ENCODE results near the gene ASB2. TPM values are rescaled to one million over a fixed set of nuclear protein-coding genes. Genes with fewer than 3 reads are reported as not detected.

The ASB2 gene
- total RNA-seq, 2 experiments from 2014 or later, result 21.3 to 24.0 TPM

- Mint-ChIP-seq H3K27me3 (no peaks in the 10 kb centered on the region), H3K36me3 (no peaks in the 10 kb centered on the region), H3K27ac (peak within 1 kb of the TSS; percentile 60), H3K9me3 (no peaks in the 10 kb centered on the region), H3K4me3 (no peak within 1 kb of the TSS), H3K4me1 (peaks cover 33% of the 10 kb centered on the region)
- DNase-seq, result no peak
- ATAC-seq (ENCODE audit: low read depth), result no peak
- POLR2A ChIA-PET, result no interaction called here
These were observed 20.7 kb upstream of the ASB2 start, which contains the start of gene CCDC197 for GRCh38 chr14:93997082-93997481. CCDC197 (plus strand) TSS chr14:93997301; CDS start chr14:93998132, 831 bp downstream.

- no peak for ATAC-seq (ENCODE audit: low read depth)
- H3K4me3 Mint-ChIP-seq, result no peak overlapping the region
- H3K9me3 Mint-ChIP-seq, result no peaks in the 10 kb centered on the region
- no peak overlapping the region for H3K27ac Mint-ChIP-seq
- no peaks in the 10 kb centered on the region for H3K36me3 Mint-ChIP-seq
- DNase-seq, result no peak
- H3K27me3 Mint-ChIP-seq, result no peaks in the 10 kb centered on the region
- peaks cover 24% of the 10 kb centered on the region for H3K4me1 Mint-ChIP-seq
- POLR2A ChIA-PET, result interaction anchor here (1.7 kb wide), 1 partner anchor 18 kb away, joined by 4 read pairs; no protein-coding TSS in a partner anchor
These were observed 19.8 kb upstream of the ASB2 start for GRCh38 chr14:93996130-93996695.

- no peak overlapping the region for H3K4me3 Mint-ChIP-seq
- DNase-seq (no peak), ATAC-seq (ENCODE audit: low read depth) (peak; percentile 37)
- POLR2A ChIA-PET, result interaction anchor here (1.7 kb wide), 1 partner anchor 17 kb away, joined by 4 read pairs; no protein-coding TSS in a partner anchor
- H3K4me1 Mint-ChIP-seq, result peaks cover 23% of the 10 kb centered on the region
- H3K36me3 Mint-ChIP-seq, result no peaks in the 10 kb centered on the region
- H3K27ac Mint-ChIP-seq, result no peak overlapping the region
- H3K27me3 Mint-ChIP-seq, result no peaks in the 10 kb centered on the region
- no peaks in the 10 kb centered on the region for H3K9me3 Mint-ChIP-seq
These were observed 18.7 kb upstream of the ASB2 start for GRCh38 chr14:93994919-93995682.

GRCh38 chr14:93993382-93993781, 17.0 kb upstream of the ASB2 start:
- Mint-ChIP-seq H3K4me3 (no peak overlapping the region), H3K4me1 (peaks cover 21% of the 10 kb centered on the region), H3K9me3 (no peaks in the 10 kb centered on the region), H3K27ac (no peak overlapping the region), H3K27me3 (no peaks in the 10 kb centered on the region), H3K36me3 (no peaks in the 10 kb centered on the region)
- ATAC-seq (ENCODE audit: low read depth), result no peak
- POLR2A ChIA-PET, result no interaction called here
- no peak for DNase-seq

- POLR2A ChIA-PET, result no interaction called here
- H3K27ac Mint-ChIP-seq, result peak overlapping the region; percentile 37
- no peaks in the 10 kb centered on the region for H3K36me3 Mint-ChIP-seq
- H3K4me1 Mint-ChIP-seq, result peaks cover 12% of the 10 kb centered on the region
- no peaks in the 10 kb centered on the region for H3K27me3 Mint-ChIP-seq
- no peak overlapping the region for H3K4me3 Mint-ChIP-seq
- no peak for ATAC-seq (ENCODE audit: low read depth)
- DNase-seq, result no peak
- no peaks in the 10 kb centered on the region for H3K9me3 Mint-ChIP-seq
These were observed 15.3 kb upstream of the ASB2 start for GRCh38 chr14:93991649-93992048.

- ATAC-seq (ENCODE audit: low read depth) (no peak), DNase-seq (no peak)
- Mint-ChIP-seq H3K9me3 (no peaks in the 10 kb centered on the region), H3K27me3 (no peaks in the 10 kb centered on the region), H3K36me3 (no peaks in the 10 kb centered on the region), H3K4me3 (no peak overlapping the region), H3K27ac (no peak overlapping the region), H3K4me1 (peaks cover 12% of the 10 kb centered on the region)
- POLR2A ChIA-PET, result no interaction called here
These were observed 14.8 kb upstream of the ASB2 start for GRCh38 chr14:93991212-93991611.

- no peaks in the 10 kb centered on the region for H3K9me3 Mint-ChIP-seq
- H3K4me1 Mint-ChIP-seq, result peaks cover 8% of the 10 kb centered on the region
- POLR2A ChIA-PET, result no interaction called here
- ATAC-seq (ENCODE audit: low read depth) (no peak), DNase-seq (no peak)
- H3K4me3 Mint-ChIP-seq, result no peak overlapping the region
- peaks cover 2% of the 10 kb centered on the region for H3K27me3 Mint-ChIP-seq
- no peak overlapping the region for H3K27ac Mint-ChIP-seq
- H3K36me3 Mint-ChIP-seq, result no peaks in the 10 kb centered on the region
These were observed 13.6 kb upstream of the ASB2 start for GRCh38 chr14:93989939-93990338.

GRCh38 chr14:93987815-93988476, 11.6 kb upstream of the ASB2 start:
- no peak for DNase-seq
- H3K27ac Mint-ChIP-seq, result no peak overlapping the region
- H3K4me3 Mint-ChIP-seq, result no peak overlapping the region
- H3K9me3 Mint-ChIP-seq, result no peaks in the 10 kb centered on the region
- no peaks in the 10 kb centered on the region for H3K36me3 Mint-ChIP-seq
- ATAC-seq (ENCODE audit: low read depth), result no peak
- H3K27me3 Mint-ChIP-seq, result peaks cover 2% of the 10 kb centered on the region
- H3K4me1 Mint-ChIP-seq, result peaks cover 7% of the 10 kb centered on the region
- POLR2A ChIA-PET, result no interaction called here

- H3K4me1 Mint-ChIP-seq, result peaks cover 6% of the 10 kb centered on the region
- H3K36me3 Mint-ChIP-seq, result no peaks in the 10 kb centered on the region
- POLR2A ChIA-PET, result interaction anchor here (1.5 kb wide), 1 partner anchor 11 kb away, joined by 3 read pairs; the partner anchor contains the start of gene ASB2
- H3K4me3 Mint-ChIP-seq, result no peak overlapping the region
- peaks cover 2% of the 10 kb centered on the region for H3K27me3 Mint-ChIP-seq
- DNase-seq, result no peak
- no peak for ATAC-seq (ENCODE audit: low read depth)
- no peaks in the 10 kb centered on the region for H3K9me3 Mint-ChIP-seq
- H3K27ac Mint-ChIP-seq, result no peak overlapping the region
These were observed 11.0 kb upstream of the ASB2 start for GRCh38 chr14:93987376-93987775.

- Mint-ChIP-seq H3K27ac (no peak overlapping the region), H3K27me3 (peaks cover 2% of the 10 kb centered on the region), H3K9me3 (no peaks in the 10 kb centered on the region), H3K4me3 (no peak overlapping the region), H3K4me1 (peaks cover 6% of the 10 kb centered on the region), H3K36me3 (no peaks in the 10 kb centered on the region)
- DNase-seq (no peak), ATAC-seq (ENCODE audit: low read depth) (no peak)
- POLR2A ChIA-PET, result interaction anchor here (1.5 kb wide), 1 partner anchor 11 kb away, joined by 3 read pairs; the partner anchor contains the start of gene ASB2
These were observed 10.6 kb upstream of the ASB2 start for GRCh38 chr14:93986955-93987354.

- Mint-ChIP-seq H3K4me3 (no peak overlapping the region), H3K27me3 (peaks cover 2% of the 10 kb centered on the region), H3K9me3 (no peaks in the 10 kb centered on the region), H3K27ac (no peak overlapping the region), H3K36me3 (peaks cover 6% of the 10 kb centered on the region), H3K4me1 (peaks cover 11% of the 10 kb centered on the region)
- no peak for ATAC-seq (ENCODE audit: low read depth)
- POLR2A ChIA-PET, result no interaction called here
- DNase-seq, result no peak
These were observed 8.6 kb upstream of the ASB2 start for GRCh38 chr14:93984987-93985410.

- Mint-ChIP-seq H3K27ac (no peak overlapping the region), H3K27me3 (peaks cover 2% of the 10 kb centered on the region), H3K4me1 (peaks cover 16% of the 10 kb centered on the region), H3K4me3 (no peak overlapping the region), H3K36me3 (peaks cover 6% of the 10 kb centered on the region), H3K9me3 (peaks cover 2% of the 10 kb centered on the region)
- ATAC-seq (ENCODE audit: low read depth) (no peak), DNase-seq (no peak)
- POLR2A ChIA-PET, result no interaction called here
These were observed 7.7 kb upstream of the ASB2 start for GRCh38 chr14:93984070-93984469.

- Mint-ChIP-seq H3K4me3 (no peak overlapping the region), H3K9me3 (peaks cover 4% of the 10 kb centered on the region), H3K27me3 (peaks cover 2% of the 10 kb centered on the region), H3K27ac (no peak overlapping the region), H3K4me1 (peaks cover 32% of the 10 kb centered on the region), H3K36me3 (peaks cover 14% of the 10 kb centered on the region)
- no peak for ATAC-seq (ENCODE audit: low read depth)
- DNase-seq, result no peak
- POLR2A ChIA-PET, result interaction anchor here (1.6 kb wide), 1 partner anchor 12 kb away, joined by 4 read pairs; no protein-coding TSS in a partner anchor
These were observed 6.0 kb upstream of the ASB2 start for GRCh38 chr14:93982230-93983007.
